HG02759 (cell line): ENCODE data around the gene AMPD3.

Experiments
- ATAC-seq: cut with Tn5 transposase; IDR thresholded peaks from one replicate; pipeline ENCODE4 v1.9.1; 2021; ENCODE audit warnings: mild to moderate bottlenecking, moderate library complexity; ENCODE audit not compliant: unreplicated experiment

The AMPD3 gene

GRCh38 chr11:10459029-10459970, 4.2 kb downstream of the AMPD3 start:
- peak; percentile 53 for ATAC-seq

DNA sequence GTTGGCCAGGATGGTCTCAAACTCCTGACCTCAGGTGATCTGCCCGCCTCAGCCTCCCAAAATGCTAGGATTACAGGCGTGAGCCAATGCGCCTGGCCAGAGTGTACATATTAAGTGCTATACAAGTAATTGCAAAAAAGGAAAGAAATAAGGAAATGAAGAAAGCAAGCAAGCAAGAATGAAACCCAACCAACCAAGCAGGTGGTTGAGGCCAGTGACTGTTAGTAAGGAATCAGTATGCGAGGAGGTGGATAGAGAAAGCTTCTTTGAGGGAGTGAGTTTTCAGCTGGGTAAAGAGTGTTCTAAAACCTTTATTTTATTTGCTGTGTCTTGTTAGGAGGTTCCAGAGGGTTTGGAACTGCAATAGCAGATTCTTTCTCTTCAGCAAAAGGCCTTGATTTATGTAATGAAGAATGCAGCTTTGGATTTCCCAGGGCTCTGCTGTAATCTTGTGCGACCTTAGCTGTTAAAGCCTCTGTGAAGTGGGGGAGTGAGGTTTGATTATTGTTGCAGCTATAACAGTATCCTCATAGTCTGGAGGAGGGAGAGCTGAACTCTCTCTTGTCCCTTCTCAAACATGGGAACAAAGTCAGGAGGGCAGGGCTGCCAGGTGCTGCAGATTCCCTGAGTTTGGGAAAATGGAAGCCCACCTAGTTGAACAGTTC, 5.7 kb downstream of the AMPD3 start:
- peak; percentile 23 for ATAC-seq

- no peak for ATAC-seq
Observed at GRCh38 chr11:10461276-10461790, 6.3 kb downstream of the AMPD3 start.

GRCh38 chr11:10462746-10463300, 7.8 kb downstream of the AMPD3 start:
- no peak for ATAC-seq

DNA sequence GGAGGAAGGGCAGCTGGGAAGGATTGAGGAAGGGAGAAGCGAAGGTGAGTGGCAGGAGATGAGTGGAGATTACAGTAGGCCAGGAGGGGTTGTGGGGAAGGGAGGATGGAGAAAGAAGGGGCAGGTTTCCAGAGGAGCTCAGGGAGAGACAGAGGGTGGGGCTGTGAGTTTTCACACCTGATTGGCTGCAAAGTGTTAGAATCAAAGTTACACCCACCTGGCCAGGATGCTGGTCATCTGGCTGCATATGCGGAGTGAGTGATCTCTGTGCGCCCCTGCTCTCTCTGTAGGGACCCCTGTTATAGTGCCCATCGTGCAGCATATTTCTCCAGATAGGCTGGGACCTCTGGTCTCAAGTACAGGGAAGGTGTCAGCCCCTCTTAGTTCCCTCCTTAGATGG, 18.3 kb downstream of the AMPD3 start:
- ATAC-seq: no peak

DNA sequence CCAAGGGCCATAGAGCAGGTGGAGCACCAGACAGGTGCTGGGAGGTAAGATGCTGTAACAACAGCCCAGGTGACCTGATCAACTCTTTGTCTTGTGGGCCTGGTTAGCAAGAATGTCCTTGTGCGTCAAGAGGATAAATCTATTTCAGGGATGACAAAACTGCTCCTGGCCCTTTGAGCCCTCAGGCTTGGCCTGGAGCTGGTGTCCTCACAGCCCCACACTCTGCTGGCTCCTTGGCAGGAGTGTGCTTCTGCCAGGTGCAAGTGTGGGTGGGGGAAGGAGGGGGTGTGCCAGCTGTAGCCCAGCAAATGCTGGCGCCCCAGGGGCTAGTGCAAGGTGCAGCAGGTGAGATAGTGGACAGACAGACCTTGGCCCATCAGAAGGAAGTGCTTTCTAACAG, 19.5 kb downstream of the AMPD3 start:
- ATAC-seq: no peak

DNA sequence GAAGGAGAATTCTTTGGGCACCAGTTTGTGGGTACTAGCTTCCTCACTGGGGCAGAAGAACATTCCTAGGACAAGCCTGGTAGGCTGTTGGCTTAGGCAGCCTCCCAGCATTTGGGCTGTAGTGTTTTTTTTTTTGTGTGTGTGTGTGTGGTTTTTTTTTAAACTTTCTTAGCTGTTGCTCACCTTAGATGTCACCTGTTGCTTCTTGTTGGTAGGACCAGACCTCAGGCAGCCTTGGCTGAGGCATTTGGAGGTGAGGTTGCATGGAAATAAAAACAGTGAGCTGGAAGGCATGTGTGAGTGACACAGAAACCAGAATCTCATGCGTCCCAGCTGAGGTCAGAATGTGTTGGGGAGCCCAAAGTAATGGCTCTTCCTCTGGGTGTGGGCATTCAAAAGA, 21.3 kb downstream of the AMPD3 start:
- no peak for ATAC-seq

GRCh38 chr11:10476927-10477689, 22.0 kb downstream of the AMPD3 start:
- no peak for ATAC-seq

- ATAC-seq: no peak
Observed at GRCh38 chr11:10477690-10478046, 22.6 kb downstream of the AMPD3 start.

- no peak for ATAC-seq
Observed at GRCh38 chr11:10478066-10478465, 23.0 kb downstream of the AMPD3 start.

DNA sequence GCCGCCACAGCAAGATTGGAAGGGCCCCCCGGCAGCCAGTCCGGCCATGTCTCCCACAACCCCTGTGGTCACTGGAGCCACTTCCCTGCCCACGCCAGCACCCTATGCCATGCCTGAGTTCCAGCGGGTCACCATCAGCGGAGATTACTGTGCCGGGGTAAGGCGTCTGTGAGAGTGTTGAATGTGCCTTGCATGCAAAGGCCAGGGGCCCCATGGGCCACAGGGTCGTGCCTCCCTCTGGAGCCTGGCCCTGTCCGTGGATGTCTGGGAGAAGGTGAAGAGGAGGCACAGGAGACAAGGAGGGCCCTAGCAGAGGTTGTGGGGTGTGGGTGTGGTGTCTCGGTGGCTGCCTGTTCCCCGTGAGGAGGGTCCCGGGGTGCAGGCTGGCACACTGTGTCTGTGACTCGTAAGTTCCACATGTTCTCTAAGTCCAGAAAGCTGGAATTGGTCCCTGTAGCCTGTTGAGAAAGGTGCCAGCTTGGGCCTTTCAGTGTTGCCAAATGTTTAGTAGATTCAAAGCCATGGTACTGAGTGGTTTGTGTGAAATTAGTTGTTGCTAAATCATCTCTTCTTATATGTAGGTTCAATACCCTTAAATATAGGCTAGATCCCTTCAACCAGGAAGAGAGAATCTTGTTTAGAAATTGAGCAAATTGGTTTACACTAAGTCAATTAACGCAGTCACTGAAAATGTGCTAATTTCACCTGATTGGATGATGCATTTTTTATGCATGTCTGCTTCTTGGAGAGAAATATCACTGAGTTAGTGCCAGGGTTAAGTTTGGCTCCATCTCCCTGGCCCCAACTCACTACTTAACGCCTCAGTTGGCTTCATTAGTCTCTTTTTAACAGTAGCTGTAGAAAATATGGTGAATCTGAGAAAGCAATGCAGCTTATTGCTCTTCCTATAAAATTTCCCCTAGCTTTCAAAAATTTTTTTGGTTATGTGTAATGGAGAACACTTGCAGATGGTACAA, 23.8 kb downstream of the AMPD3 start:
- no peak for ATAC-seq

DNA sequence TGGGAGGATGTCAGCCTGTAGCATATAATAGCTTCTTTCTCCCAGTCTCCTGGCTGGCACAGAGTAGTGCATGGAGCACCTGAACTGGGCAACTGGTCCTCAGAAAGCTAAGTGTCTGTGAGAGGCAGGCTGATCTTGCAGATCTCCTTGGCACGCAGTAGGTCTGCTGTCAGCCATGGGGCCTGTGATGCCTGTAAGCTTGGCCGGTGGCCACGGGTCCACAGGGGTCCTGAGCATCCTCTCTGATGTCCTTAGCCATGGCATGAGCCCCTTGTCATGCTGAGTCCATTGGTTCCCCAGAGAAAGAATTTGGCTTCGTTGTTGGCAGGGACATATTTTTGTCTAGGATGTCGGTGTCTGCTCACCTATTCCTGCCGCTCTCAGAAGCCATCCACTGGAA, 25.0 kb downstream of the AMPD3 start:
- ATAC-seq: no peak

GRCh38 chr11:10480760-10481159, 25.7 kb downstream of the AMPD3 start:
- no peak for ATAC-seq

DNA sequence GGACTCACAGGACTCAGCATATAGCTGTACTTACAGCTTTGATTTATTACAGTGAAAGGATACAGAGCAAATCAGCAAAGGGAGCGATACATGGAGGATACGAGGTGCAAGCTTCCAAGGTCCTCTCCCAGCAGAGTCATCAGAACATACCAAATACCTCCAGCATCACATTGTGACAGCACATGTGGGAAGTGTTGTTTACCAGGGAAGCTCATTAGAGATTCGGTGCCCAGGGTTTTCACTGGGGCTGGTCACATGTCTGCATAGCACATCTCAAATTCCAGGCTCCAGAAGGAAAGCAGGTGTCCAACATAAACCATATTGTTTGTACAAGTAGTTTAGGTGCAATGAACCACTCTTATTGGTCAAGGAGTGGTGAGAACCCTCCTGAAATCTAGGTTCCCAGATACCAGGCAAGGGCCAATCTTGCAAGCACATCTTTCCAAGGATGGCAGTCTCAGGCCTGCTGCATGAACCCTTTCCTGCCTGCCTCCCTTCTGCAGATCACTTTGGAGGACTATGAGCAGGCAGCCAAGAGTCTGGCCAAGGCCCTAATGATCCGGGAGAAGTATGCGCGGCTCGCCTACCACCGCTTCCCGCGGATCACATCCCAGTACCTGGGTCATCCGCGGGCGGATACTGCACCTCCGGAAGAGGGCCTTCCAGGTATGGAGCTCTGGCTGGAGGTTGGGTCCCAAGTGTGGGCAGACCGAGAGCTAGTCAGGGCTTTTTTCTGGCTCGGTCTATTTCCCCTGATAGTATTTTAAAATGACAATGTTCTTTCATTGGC, 26.7 kb downstream of the AMPD3 start:
- no peak for ATAC-seq

DNA sequence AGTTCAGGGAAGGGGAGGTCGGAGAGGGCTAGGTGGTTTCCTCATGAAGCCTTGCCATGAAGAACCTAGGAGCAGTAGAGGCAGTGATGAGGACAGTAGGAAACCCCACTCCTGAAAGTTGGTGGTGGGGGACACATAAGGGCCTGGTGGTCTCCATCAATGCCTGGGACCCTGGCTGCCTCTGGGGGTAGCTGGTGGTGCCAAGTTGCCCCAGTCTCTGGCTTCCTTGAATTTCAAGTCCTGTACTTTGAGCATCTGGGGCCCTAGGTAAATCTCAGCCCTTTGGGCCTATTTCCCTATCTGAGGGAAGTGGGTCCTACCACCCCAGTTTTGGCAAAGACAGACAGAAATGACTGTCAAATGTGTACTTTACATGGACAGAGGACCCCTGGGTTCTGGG, 28.1 kb downstream of the AMPD3 start:
- no peak for ATAC-seq

DNA sequence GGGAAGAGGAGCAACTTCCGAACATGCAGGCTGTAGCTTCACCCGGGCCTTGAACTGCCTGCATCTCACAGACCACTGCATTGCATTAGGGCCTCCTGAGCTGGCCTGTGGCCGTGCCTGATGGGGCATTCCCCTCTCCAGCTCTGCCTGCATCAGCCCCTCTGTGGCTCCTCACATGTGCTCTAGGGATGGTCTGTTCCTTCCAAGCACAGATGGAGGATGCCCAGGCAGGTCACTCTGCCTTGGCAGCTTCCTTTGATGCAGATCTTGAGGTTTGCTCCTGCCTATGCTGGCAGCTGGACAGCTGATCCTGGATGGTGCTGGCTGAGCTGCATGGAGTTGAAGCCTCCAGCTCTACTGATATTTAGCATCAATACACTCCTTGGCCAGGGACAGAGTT, 28.5 kb downstream of the AMPD3 start:
- no peak for ATAC-seq

- ATAC-seq: no peak
Observed at GRCh38 chr11:10484461-10485180, 29.6 kb downstream of the AMPD3 start.

DNA sequence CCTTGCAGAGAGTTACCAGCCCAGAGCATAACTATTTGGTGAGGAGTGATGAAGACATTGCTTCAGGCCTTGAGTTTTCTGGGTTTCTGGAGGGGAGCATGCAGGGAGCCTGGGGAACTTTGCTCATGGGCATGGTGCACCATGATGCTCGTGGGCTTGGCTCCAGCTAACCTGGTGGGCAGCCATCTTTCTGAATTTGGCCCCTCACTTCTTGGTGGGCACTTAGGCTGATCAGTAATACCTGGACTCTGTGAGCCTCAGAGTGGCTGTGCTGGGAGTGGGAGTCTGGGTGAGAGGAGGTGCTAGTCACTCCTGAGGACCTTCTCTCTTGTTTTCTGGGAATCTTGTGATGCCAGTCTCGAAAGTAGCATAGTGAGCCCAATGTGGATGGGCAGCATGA, 30.6 kb downstream of the AMPD3 start:
- no peak for ATAC-seq
